ENCODE data around the gene USP34.

GRCh38 chr2:61435291-61435690 lies 35.6 kb downstream of the USP34 start:
- TF ChIP-seq CTCF (IDR thresholded peaks at IDR 0.05; ENCODE audit: low read depth, low read length) (no peak), MYC (IDR thresholded peaks at IDR 0.05; ENCODE audit: low read depth, low read length) (no peak)

All from NB4 (cell line).